Liver (tissue), 9 donors: ENCODE results near the gene TMCO4. TPM values are rescaled to one million over a fixed set of nuclear protein-coding genes. Genes with fewer than 3 reads are reported as not detected.

Experiments
- DNase-seq: peaks from one replicate; pipeline ENCODE4 v3.0.0-alpha.2; 2017; ENCODE audit warnings: low spot score
- H3K27ac ChIP-seq, 2 donors: one replicate each; pipeline ENCODE4 v1.7.0; 2013; ENCODE audit warnings: inconsistent platforms in 2 of 2, low read length in 2 of 2, control low read depth in 1 of 2, low read depth in 1 of 2, mild to moderate bottlenecking in 1 of 2
- H3K27me3 ChIP-seq, 4 donors: one replicate each; pipeline versions ENCODE4 v1.6.1 to v1.7.0; 2013; ENCODE audit warnings: low read length in 3 of 4, inconsistent platforms in 1 of 4, mild to moderate bottlenecking in 1 of 4, moderate library complexity in 1 of 4; ENCODE audit not compliant: control insufficient read depth in 4 of 4, insufficient read depth in 4 of 4
- H3K36me3 ChIP-seq, 4 donors: one replicate each; pipeline versions ENCODE4 v1.6.1 to v1.7.0; 2013; ENCODE audit warnings: low read length in 3 of 4, mild to moderate bottlenecking in 3 of 4, low read depth in 1 of 4, moderate library complexity in 1 of 4; ENCODE audit not compliant: control insufficient read depth in 4 of 4, insufficient read depth in 3 of 4
- H3K4me1 ChIP-seq, 4 donors: one replicate each; pipeline versions ENCODE4 v1.6.1 to v1.7.0; 2013; ENCODE audit warnings: low read length in 3 of 4, mild to moderate bottlenecking in 3 of 4, moderate library complexity in 1 of 4; ENCODE audit not compliant: control insufficient read depth in 4 of 4, insufficient read depth in 4 of 4
- H3K4me3 ChIP-seq, 3 donors: one replicate each; pipeline versions ENCODE4 v1.6.1 to v1.7.0; 2013; ENCODE audit warnings: low read length in 3 of 3, control low read depth in 1 of 3, low read depth in 1 of 3, mild to moderate bottlenecking in 1 of 3
- H3K9ac ChIP-seq, 2 donors: one replicate each; pipeline ENCODE4 v1.7.0; 2013; ENCODE audit warnings: low read length in 2 of 2, mild to moderate bottlenecking in 2 of 2, moderate library complexity in 2 of 2, control low read depth in 1 of 2, low read depth in 1 of 2
- H3K9me3 ChIP-seq, 4 donors: one replicate each; pipeline versions ENCODE4 v1.6.1 to v1.7.0; 2013; ENCODE audit warnings: low read length in 3 of 4; ENCODE audit not compliant: control insufficient read depth in 4 of 4
- EGR1 ChIP-seq, 2 donors: IDR thresholded peaks; 2 replicates each; pipeline ENCODE4 v1.6.1; 2016 to 2018; ENCODE audit warnings: antibody characterized with exemption in 2 of 2, low read depth in 2 of 2
- FOXA1 ChIP-seq: IDR thresholded peaks from 2 replicates; pipeline ENCODE4 v1.6.1; 2016; ENCODE audit warnings: antibody characterized with exemption
- FOXA2 ChIP-seq: IDR thresholded peaks from 2 replicates; pipeline ENCODE4 v1.6.1; 2016; ENCODE audit warnings: antibody characterized with exemption
- GABPA ChIP-seq, 2 donors: IDR thresholded peaks in 1 of 2; conservative IDR thresholded peaks in 1 of 2; 2 replicates each; pipeline ENCODE4 v1.6.1; 2016; ENCODE audit warnings: antibody characterized with exemption in 2 of 2, mild to moderate bottlenecking in 1 of 2, moderate library complexity in 1 of 2
- HNF4A ChIP-seq, 2 donors: conservative IDR thresholded peaks; 2 replicates each; pipeline ENCODE4 v1.6.1; 2016; ENCODE audit warnings: antibody characterized with exemption in 2 of 2, mild to moderate bottlenecking in 2 of 2
- HNF4G ChIP-seq: IDR thresholded peaks from 2 replicates; pipeline ENCODE4 v1.6.1; 2016; ENCODE audit warnings: antibody characterized with exemption
- JUND ChIP-seq, 2 donors: IDR thresholded peaks; 2 replicates each; pipeline ENCODE4 v1.6.1; 2016; ENCODE audit warnings: antibody characterized with exemption in 2 of 2
- NR2F2 ChIP-seq: IDR thresholded peaks from 2 replicates; pipeline ENCODE4 v1.6.1; 2016; ENCODE audit warnings: antibody characterized with exemption
- RAD21 ChIP-seq, 2 donors: IDR thresholded peaks; 2 replicates each; pipeline ENCODE4 v1.6.1; 2016; ENCODE audit warnings: antibody characterized with exemption in 2 of 2, mild to moderate bottlenecking in 2 of 2
- RXRA ChIP-seq, 2 donors: IDR thresholded peaks; 2 replicates each; pipeline ENCODE4 v1.6.1; 2017 to 2018; ENCODE audit warnings: antibody characterized with exemption in 2 of 2, mild to moderate bottlenecking in 1 of 2
- SP1 ChIP-seq: IDR thresholded peaks from 2 replicates; pipeline ENCODE4 v1.6.1; 2018; ENCODE audit warnings: antibody characterized with exemption, mild to moderate bottlenecking
- TAF1 ChIP-seq: conservative IDR thresholded peaks from 2 replicates; pipeline ENCODE4 v1.6.1; 2016; ENCODE audit warnings: antibody characterized with exemption, mild to moderate bottlenecking
- YY1 ChIP-seq: IDR thresholded peaks from 2 replicates; pipeline ENCODE4 v1.6.1; 2016; ENCODE audit warnings: antibody characterized with exemption, mild to moderate bottlenecking
- WGBS: extraction: QIAGEN DNeasy Blood & Tissue Kit; methylation state at CpG from one replicate; pipeline ENCODE4 v1.1.7; 2013; 5-methylcytosine and 5-hydroxymethylcytosine counted together
- polyA plus RNA-seq, 2 donors: library from polyadenylated mRNA; stranded (reverse) in 1 of 2; unstranded in 1 of 2; fragments of 200-250 nt in 1 of 2; fragments of >200 nt in 1 of 2; fragmentation: Nextera tagmentation in 1 of 2; extraction: Ambion mirVana in 1 of 2; gene quantifications; one replicate each; pipeline versions ENCODE4 v1.2.1 to v1.2.3, GENCODE V29; 2013 to 2015
- total RNA-seq, 2 donors: library from RNA; depleted of rRNA; stranded (reverse); fragments of >200 nt; gene quantifications; one replicate each; pipeline ENCODE4 v1.2.3, GENCODE V29; 2014
- TF ChIP-seq, protein P1 (sequence below): IDR thresholded peaks from 2 replicates; pipeline ENCODE4 v1.6.1; 2016; ENCODE audit warnings: antibody characterized with exemption
- TF ChIP-seq, protein P2 (sequence below): IDR thresholded peaks from 2 replicates; pipeline ENCODE4 v1.6.1; 2016; ENCODE audit warnings: antibody characterized with exemption
- TF ChIP-seq, protein P3 (sequence below): IDR thresholded peaks from 2 replicates; pipeline ENCODE4 v1.6.1; 2016; ENCODE audit warnings: antibody characterized with exemption
- TF ChIP-seq, protein P4 (sequence below): IDR thresholded peaks from 2 replicates; pipeline ENCODE4 v1.6.1; 2016; ENCODE audit warnings: antibody characterized with exemption, mild to moderate bottlenecking
- TF ChIP-seq, protein P5 (sequence below): fragments of 150-350 bp; IDR thresholded peaks from 2 replicates; pipeline ENCODE4 v1.5.1; 2017; ENCODE audit warnings: improper control_type of control experiment, low read depth, low read length; ENCODE audit not compliant: missing input control
- donor health status: healthy.
- donor health status: healthy.
- donor health status: healthy.
- donor health status: healthy.
- donor health status: healthy.

TMCO4 gene
- total and polyA plus RNA-seq, 4 donors: 4.0 to 9.5 (median 6.0) TPM

DNA sequence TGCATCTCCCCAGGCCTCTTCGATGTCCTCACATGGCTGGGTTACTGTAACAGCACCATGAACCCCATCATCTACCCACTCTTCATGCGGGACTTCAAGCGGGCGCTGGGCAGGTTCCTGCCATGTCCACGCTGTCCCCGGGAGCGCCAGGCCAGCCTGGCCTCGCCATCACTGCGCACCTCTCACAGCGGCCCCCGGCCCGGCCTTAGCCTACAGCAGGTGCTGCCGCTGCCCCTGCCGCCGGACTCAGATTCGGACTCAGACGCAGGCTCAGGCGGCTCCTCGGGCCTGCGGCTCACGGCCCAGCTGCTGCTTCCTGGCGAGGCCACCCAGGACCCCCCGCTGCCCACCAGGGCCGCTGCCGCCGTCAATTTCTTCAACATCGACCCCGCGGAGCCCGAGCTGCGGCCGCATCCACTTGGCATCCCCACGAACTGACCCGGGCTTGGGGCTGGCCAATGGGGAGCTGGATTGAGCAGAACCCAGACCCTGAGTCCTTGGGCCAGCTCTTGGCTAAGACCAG lies 120.7 kb downstream of the TMCO4 start:
- TF ChIP-seq RAD21 (IDR thresholded peaks at IDR 0.05) (no peak), HNF4A (conservative IDR thresholded peaks at IDR 0.05) (no peak), SP1 (no peak), JUND (IDR thresholded peaks at IDR 0.05) (no peak), GABPA (IDR thresholded peaks at IDR 0.05 in 1 of 2, conservative IDR thresholded peaks at IDR 0.05 in 1 of 2) (no peak), TAF1 (no peak), HNF4G (no peak), EGR1 (IDR thresholded peaks at IDR 0.05; ENCODE audit: low read depth in 2 of 2) (no peak), YY1 (no peak), FOXA1 (no peak), NR2F2 (no peak), FOXA2 (no peak), RXRA (IDR thresholded peaks at IDR 0.05) (no peak)
- TF ChIP-seq, protein P1, sequence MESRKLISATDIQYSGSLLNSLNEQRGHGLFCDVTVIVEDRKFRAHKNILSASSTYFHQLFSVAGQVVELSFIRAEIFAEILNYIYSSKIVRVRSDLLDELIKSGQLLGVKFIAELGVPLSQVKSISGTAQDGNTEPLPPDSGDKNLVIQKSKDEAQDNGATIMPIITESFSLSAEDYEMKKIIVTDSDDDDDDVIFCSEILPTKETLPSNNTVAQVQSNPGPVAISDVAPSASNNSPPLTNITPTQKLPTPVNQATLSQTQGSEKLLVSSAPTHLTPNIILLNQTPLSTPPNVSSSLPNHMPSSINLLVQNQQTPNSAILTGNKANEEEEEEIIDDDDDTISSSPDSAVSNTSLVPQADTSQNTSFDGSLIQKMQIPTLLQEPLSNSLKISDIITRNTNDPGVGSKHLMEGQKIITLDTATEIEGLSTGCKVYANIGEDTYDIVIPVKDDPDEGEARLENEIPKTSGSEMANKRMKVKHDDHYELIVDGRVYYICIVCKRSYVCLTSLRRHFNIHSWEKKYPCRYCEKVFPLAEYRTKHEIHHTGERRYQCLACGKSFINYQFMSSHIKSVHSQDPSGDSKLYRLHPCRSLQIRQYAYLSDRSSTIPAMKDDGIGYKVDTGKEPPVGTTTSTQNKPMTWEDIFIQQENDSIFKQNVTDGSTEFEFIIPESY: no peak
- TF ChIP-seq, protein P2, sequence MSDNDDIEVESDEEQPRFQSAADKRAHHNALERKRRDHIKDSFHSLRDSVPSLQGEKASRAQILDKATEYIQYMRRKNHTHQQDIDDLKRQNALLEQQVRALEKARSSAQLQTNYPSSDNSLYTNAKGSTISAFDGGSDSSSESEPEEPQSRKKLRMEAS: no peak
- TF ChIP-seq, protein P3, sequence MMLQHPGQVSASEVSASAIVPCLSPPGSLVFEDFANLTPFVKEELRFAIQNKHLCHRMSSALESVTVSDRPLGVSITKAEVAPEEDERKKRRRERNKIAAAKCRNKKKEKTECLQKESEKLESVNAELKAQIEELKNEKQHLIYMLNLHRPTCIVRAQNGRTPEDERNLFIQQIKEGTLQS: no peak
- TF ChIP-seq, protein P4, sequence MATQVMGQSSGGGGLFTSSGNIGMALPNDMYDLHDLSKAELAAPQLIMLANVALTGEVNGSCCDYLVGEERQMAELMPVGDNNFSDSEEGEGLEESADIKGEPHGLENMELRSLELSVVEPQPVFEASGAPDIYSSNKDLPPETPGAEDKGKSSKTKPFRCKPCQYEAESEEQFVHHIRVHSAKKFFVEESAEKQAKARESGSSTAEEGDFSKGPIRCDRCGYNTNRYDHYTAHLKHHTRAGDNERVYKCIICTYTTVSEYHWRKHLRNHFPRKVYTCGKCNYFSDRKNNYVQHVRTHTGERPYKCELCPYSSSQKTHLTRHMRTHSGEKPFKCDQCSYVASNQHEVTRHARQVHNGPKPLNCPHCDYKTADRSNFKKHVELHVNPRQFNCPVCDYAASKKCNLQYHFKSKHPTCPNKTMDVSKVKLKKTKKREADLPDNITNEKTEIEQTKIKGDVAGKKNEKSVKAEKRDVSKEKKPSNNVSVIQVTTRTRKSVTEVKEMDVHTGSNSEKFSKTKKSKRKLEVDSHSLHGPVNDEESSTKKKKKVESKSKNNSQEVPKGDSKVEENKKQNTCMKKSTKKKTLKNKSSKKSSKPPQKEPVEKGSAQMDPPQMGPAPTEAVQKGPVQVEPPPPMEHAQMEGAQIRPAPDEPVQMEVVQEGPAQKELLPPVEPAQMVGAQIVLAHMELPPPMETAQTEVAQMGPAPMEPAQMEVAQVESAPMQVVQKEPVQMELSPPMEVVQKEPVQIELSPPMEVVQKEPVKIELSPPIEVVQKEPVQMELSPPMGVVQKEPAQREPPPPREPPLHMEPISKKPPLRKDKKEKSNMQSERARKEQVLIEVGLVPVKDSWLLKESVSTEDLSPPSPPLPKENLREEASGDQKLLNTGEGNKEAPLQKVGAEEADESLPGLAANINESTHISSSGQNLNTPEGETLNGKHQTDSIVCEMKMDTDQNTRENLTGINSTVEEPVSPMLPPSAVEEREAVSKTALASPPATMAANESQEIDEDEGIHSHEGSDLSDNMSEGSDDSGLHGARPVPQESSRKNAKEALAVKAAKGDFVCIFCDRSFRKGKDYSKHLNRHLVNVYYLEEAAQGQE: no peak
- TF ChIP-seq, protein P5, sequence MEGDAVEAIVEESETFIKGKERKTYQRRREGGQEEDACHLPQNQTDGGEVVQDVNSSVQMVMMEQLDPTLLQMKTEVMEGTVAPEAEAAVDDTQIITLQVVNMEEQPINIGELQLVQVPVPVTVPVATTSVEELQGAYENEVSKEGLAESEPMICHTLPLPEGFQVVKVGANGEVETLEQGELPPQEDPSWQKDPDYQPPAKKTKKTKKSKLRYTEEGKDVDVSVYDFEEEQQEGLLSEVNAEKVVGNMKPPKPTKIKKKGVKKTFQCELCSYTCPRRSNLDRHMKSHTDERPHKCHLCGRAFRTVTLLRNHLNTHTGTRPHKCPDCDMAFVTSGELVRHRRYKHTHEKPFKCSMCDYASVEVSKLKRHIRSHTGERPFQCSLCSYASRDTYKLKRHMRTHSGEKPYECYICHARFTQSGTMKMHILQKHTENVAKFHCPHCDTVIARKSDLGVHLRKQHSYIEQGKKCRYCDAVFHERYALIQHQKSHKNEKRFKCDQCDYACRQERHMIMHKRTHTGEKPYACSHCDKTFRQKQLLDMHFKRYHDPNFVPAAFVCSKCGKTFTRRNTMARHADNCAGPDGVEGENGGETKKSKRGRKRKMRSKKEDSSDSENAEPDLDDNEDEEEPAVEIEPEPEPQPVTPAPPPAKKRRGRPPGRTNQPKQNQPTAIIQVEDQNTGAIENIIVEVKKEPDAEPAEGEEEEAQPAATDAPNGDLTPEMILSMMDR: no peak
- Histone ChIP-seq H3K4me1 (no peaks in the 10 kb centered on the region), H3K36me3 (peaks cover 0 to 4% (median under 1%) of the 10 kb centered on the region in 4 donors), H3K9me3 (no peaks in the 10 kb centered on the region), H3K27ac (no peak overlapping the region), H3K27me3 (peaks cover 0 to 2% (median 0%) of the 10 kb centered on the region in 4 donors), H3K4me3 (no peak overlapping the region), H3K9ac (no peak overlapping the region)
- 94% methylated on average over 34 of the region's 34 CpGs for WGBS
- no peak for DNase-seq
